CD14-positive monocyte (primary cell): ENCODE data around the gene APLF. TPM values are rescaled to one million over a fixed set of nuclear protein-coding genes. Genes with fewer than 3 reads are reported as not detected.

Experiments used
- DNase-seq, 3 donors: peaks; one replicate each; pipeline ENCODE4 v3.0.0-alpha.2; 2011 to 2022
- H2AFZ ChIP-seq: 2 replicates; pipeline ENCODE4 v1.6.0; 2012; ENCODE audit warnings: mild to moderate bottlenecking, low read depth, low read length, inconsistent platforms; ENCODE audit not compliant: insufficient read depth, poor library complexity, severe bottlenecking
- H3K27ac ChIP-seq, 2 donors: 1 replicate in 1 of 2; 2 replicates in 1 of 2; pipeline ENCODE4 v1.5.1; 2012 to 2013; ENCODE audit warnings: low read length in 2 of 2, control low read depth in 1 of 2, inconsistent platforms in 1 of 2, low read depth in 1 of 2, mild to moderate bottlenecking in 1 of 2
- H3K27me3 ChIP-seq, 2 donors: one replicate each; pipeline versions ENCODE4 v1.6.0 to v1.6.1; 2011 to 2013; ENCODE audit warnings: low read length in 2 of 2; ENCODE audit not compliant: control insufficient read depth in 2 of 2, insufficient read depth in 2 of 2
- H3K36me3 ChIP-seq, 2 donors: replicated peaks in 1 of 2; 1 replicate in 1 of 2; 2 replicates in 1 of 2; pipeline versions ENCODE4 v1.5.1 to v1.6.1; 2012 to 2013; ENCODE audit warnings: low read length in 2 of 2, control low read depth in 1 of 2, inconsistent platforms in 1 of 2, mild to moderate bottlenecking in 1 of 2; ENCODE audit not compliant: insufficient read depth in 2 of 2, control insufficient read depth in 1 of 2
- H3K4me1 ChIP-seq, 2 donors: 1 replicate in 1 of 2; 2 replicates in 1 of 2; pipeline versions ENCODE4 v1.5.1 to v1.6.1; 2012 to 2013; ENCODE audit warnings: low read length in 2 of 2, control low read depth in 1 of 2, inconsistent platforms in 1 of 2, mild to moderate bottlenecking in 1 of 2, moderate library complexity in 1 of 2; ENCODE audit not compliant: insufficient read depth in 2 of 2, control insufficient read depth in 1 of 2
- H3K4me2 ChIP-seq: replicated peaks from 2 replicates; pipeline ENCODE3; 2012; ENCODE audit warnings: low read length, moderate library complexity, mild to moderate bottlenecking; ENCODE audit not compliant: poor library complexity, severe bottlenecking; ENCODE audit errors: extremely low read depth
- H3K4me3 ChIP-seq, 3 experiments: fragments of 200-600 bp in 1 of 3; sonication (generic) in 1 of 3; replicated peaks in 1 of 3; 1 replicate in 2 of 3; 2 replicates in 1 of 3; pipeline ENCODE4 v1.5.1; 2011 to 2013; ENCODE audit warnings: low read length in 3 of 3, mild to moderate bottlenecking in 3 of 3, control low read depth in 2 of 3, low read depth in 2 of 3, inconsistent platforms in 1 of 3, moderate library complexity in 1 of 3
- H3K79me2 ChIP-seq: 2 replicates; pipeline ENCODE4 v1.6.0; 2012; ENCODE audit warnings: mild to moderate bottlenecking, control low read depth, inconsistent platforms, low read length, moderate library complexity; ENCODE audit not compliant: insufficient read depth
- H3K9ac ChIP-seq: 2 replicates; pipeline ENCODE4 v1.6.0; 2017; ENCODE audit warnings: low read length, mild to moderate bottlenecking; ENCODE audit not compliant: insufficient read depth, poor library complexity, severe bottlenecking
- H3K9me3 ChIP-seq, 2 donors: replicated peaks in 1 of 2; 1 replicate in 1 of 2; 2 replicates in 1 of 2; pipeline versions ENCODE4 v1.5.1 to v1.6.1; 2012 to 2013; ENCODE audit warnings: low read length in 2 of 2, control low read depth in 1 of 2; ENCODE audit not compliant: control insufficient read depth in 1 of 2, insufficient read depth in 1 of 2
- H4K20me1 ChIP-seq: 2 replicates; pipeline ENCODE4 v1.6.0; 2012; ENCODE audit warnings: mild to moderate bottlenecking, low read length, control low read depth, moderate library complexity; ENCODE audit not compliant: insufficient read depth
- H3K27ac Mint-ChIP-seq, 7 donors: one replicate each; pipeline ENCODE4 v1.8.0; 2020; ENCODE audit warnings: mild to moderate bottlenecking in 7 of 7, mixed read lengths in 7 of 7, moderate library complexity in 6 of 7, inconsistent platforms in 2 of 7
- H3K27me3 Mint-ChIP-seq, 3 donors: one replicate each; pipeline ENCODE4 v1.8.0; 2021 to 2022; ENCODE audit warnings: low read depth in 3 of 3, mild to moderate bottlenecking in 3 of 3, mixed read lengths in 3 of 3, moderate library complexity in 3 of 3, inconsistent platforms in 1 of 3
- H3K36me3 Mint-ChIP-seq, 2 donors: one replicate each; pipeline ENCODE4 v1.8.0; 2020; ENCODE audit warnings: mixed read lengths in 2 of 2, inconsistent platforms in 1 of 2, mild to moderate bottlenecking in 1 of 2
- H3K4me1 Mint-ChIP-seq: one replicate; pipeline ENCODE4 v1.8.0; 2020; ENCODE audit warnings: mild to moderate bottlenecking, mixed read lengths
- H3K4me3 Mint-ChIP-seq, 2 donors: one replicate each; pipeline ENCODE4 v1.8.0; 2020; ENCODE audit warnings: mild to moderate bottlenecking in 2 of 2, mixed read lengths in 2 of 2, moderate library complexity in 1 of 2
- H3K9me3 Mint-ChIP-seq, 7 donors: one replicate each; pipeline ENCODE4 v1.8.0; 2020 to 2022; ENCODE audit warnings: mixed read lengths in 7 of 7, mild to moderate bottlenecking in 6 of 7, moderate library complexity in 6 of 7, inconsistent platforms in 2 of 7
- CTCF ChIP-seq: fragments of 200-600 bp; IDR thresholded peaks from one replicate; pipeline ENCODE4 v1.8.0; 2022; ENCODE audit warnings: antibody characterized with exemption, mild to moderate bottlenecking
- WGBS: methylation state at CpG from one replicate; pipeline ENCODE4 v1.1.5; 2013; ENCODE audit warnings: missing lambda C conversion rate; ENCODE audit not compliant: insufficient coverage; 5-methylcytosine and 5-hydroxymethylcytosine counted together
- intact Hi-C, 2 donors: fragments of 100-400 bp; cut with micrococcal nuclease; formaldehyde crosslinking; loops; one replicate each; pipeline versions ENCODE4 v1.15.0 to v1.15.1; 2023
- polyA plus RNA-seq, 3 donors: library from polyadenylated mRNA; depleted of rRNA in 1 of 3; unstranded in 2 of 3; stranded (reverse) in 1 of 3; fragments of 300-500 nt in 2 of 3; fragments of >200 nt in 1 of 3; fragmentation: Illumina TruSeq in 2 of 3; gene quantifications; 1 replicate in 2 of 3; 2 replicates in 1 of 3; pipeline ENCODE4 v1.2.3, GENCODE V29; 2012 to 2021

The APLF gene
- polyA plus RNA-seq, 3 donors: 0.77 to 1.8 (median 1.2) TPM

- intact Hi-C loops: no loop called here
- Histone ChIP-seq H3K9ac (no peak overlapping the region), H4K20me1 (no peaks in the 10 kb centered on the region), H3K9me3 (no peaks in the 10 kb centered on the region), H3K36me3 (no peaks in the 10 kb centered on the region), H3K27ac (no peak overlapping the region), H3K27me3 (no peaks in the 10 kb centered on the region), H3K4me3 (no peak overlapping the region), H3K4me2 (no peak overlapping the region), H3K4me1 (no peaks in the 10 kb centered on the region), H2AFZ (no peak overlapping the region), H3K79me2 (no peaks in the 10 kb centered on the region)
- no peaks in the 10 kb centered on the region for H3K9me3 Mint-ChIP-seq
- no peak overlapping the region for H3K27ac Mint-ChIP-seq
- TF ChIP-seq CTCF: no peak
- H3K27me3 Mint-ChIP-seq: peaks cover 0 to 2% (median 0%) of the 10 kb centered on the region in 3 donors
- no peak for DNase-seq
- peaks cover 4% of the 10 kb centered on the region for H3K4me1 Mint-ChIP-seq
- no peaks in the 10 kb centered on the region for H3K36me3 Mint-ChIP-seq
- H3K4me3 Mint-ChIP-seq: no peak overlapping the region
Measured at GRCh38 chr2:68556381-68556780, 89.0 kb downstream of the APLF start.

- Histone ChIP-seq H3K27me3 (no peaks in the 10 kb centered on the region), H4K20me1 (no peaks in the 10 kb centered on the region), H3K27ac (no peak overlapping the region), H2AFZ (no peak overlapping the region), H3K9ac (no peak overlapping the region), H3K4me3 (no peak overlapping the region), H3K4me2 (no peak overlapping the region), H3K9me3 (no peaks in the 10 kb centered on the region), H3K79me2 (no peaks in the 10 kb centered on the region), H3K36me3 (no peaks in the 10 kb centered on the region), H3K4me1 (no peaks in the 10 kb centered on the region)
- no peak overlapping the region for H3K27ac Mint-ChIP-seq
- no CpG with 5 or more reads among the region's 4 CpGs for WGBS
- TF ChIP-seq CTCF: no peak
- no peak overlapping the region for H3K4me3 Mint-ChIP-seq
- no peak for DNase-seq
- H3K27me3 Mint-ChIP-seq: peaks cover 0 to 2% (median 2%) of the 10 kb centered on the region in 3 donors
- H3K4me1 Mint-ChIP-seq: peaks cover 6% of the 10 kb centered on the region
- intact Hi-C loops: no loop called here
- H3K36me3 Mint-ChIP-seq: no peaks in the 10 kb centered on the region
- H3K9me3 Mint-ChIP-seq: no peaks in the 10 kb centered on the region
Measured at GRCh38 chr2:68558576-68558975, 91.2 kb downstream of the APLF start.
